ENCODE results near the gene RBM8A. TPM values are rescaled to one million over a fixed set of nuclear protein-coding genes. Genes with fewer than 3 reads are reported as not detected.

The RBM8A gene
- polyA plus RNA-seq, 1 of the 3 experiments (the other 2 are of a cell fraction), result 236 TPM

DNA sequence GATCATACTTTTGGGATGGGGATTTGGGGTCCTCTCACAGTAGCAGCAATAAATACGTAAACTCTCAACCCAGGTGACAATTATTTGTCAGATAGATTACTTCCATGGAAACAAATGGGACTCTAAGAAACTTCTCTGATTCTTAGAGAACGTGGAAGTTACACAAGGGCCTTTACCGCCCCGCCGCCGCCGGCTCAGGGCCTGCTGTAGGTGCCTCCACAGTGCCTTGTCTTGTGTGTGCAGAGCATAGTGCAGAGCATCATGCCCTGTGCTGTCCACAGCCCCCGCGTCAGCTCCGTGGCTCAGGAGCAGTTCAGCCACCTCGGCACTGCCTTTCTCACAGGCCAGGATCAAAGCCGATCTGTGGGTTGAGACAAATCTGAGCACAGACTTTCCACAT lies 52.6 kb downstream of the RBM8A start:
- TF ChIP-seq MXI1 (IDR thresholded peaks at IDR 0.05; ENCODE audit: low read depth, low read length) (no peak), TAF1 (IDR thresholded peaks at IDR 0.05; ENCODE audit: borderline replicate concordance, low read depth, low read length) (no peak)
- no peaks in the 10 kb centered on the region for H3K9me3 ChIP-seq
- no peaks in the 10 kb centered on the region for H3F3A ChIP-seq (replicated peaks; ENCODE audit: insufficient read depth)
- no peaks in the 10 kb centered on the region for H3K79me2 ChIP-seq (ENCODE audit: insufficient read depth)
- H2AFZ ChIP-seq (ENCODE audit: low read depth), result no peak overlapping the region
- CTCF ChIA-PET, result interaction anchor here (1.9 kb wide), 1 partner anchor 29 kb away, joined by 6 read pairs; the partner anchor contains the start of gene NUDT17
- H4K20me1 ChIP-seq (ENCODE audit: insufficient read depth), result no peaks in the 10 kb centered on the region
- H3K27me3 ChIP-seq (ENCODE audit: insufficient read depth), result no peaks in the 10 kb centered on the region
- no peak overlapping the region for H3K27ac ChIP-seq (ENCODE audit: low read depth in 2 of 2, low read length in 1 of 2)
- no peaks in the 10 kb centered on the region; a peak in 1 of 4 replicates for H3K4me1 ChIP-seq (ENCODE audit: control insufficient read depth in 1 of 2, insufficient read depth in 2 of 2, low read depth in 1 of 2, low read length in 1 of 2)
- 92% methylated on average over 11 of the region's 12 CpGs for WGBS (ENCODE audit: low lambda C conversion rate)
- H3K9me2 ChIP-seq, result no peaks in the 10 kb centered on the region
- no peak overlapping the region for H3K4me2 ChIP-seq
- no peaks in the 10 kb centered on the region for H3K36me3 ChIP-seq (replicated peaks in 1 of 2; ENCODE audit: control insufficient read depth in 1 of 2, insufficient read depth in 2 of 2, low read length in 1 of 2)
- POLR2A ChIA-PET, result no interaction called here
- no peak overlapping the region for H3K9ac ChIP-seq
- DNase-seq, result no peak
- no peak overlapping the region for H3K4me3 ChIP-seq (ENCODE audit: low read depth in 2 of 2, low read length in 1 of 2)

- POLR2A ChIA-PET, result no interaction called here
- CTCF ChIA-PET, result interaction anchor here (0.8 to 3.0 kb wide), 5 partner anchors 14 to 135 kb away, joined by 3 to 12 read pairs (median 6); partner anchors contain the start of genes ITGA10, NUDT17 and PIAS3
- 81% methylated on average over 42 of the region's 47 CpGs for WGBS (ENCODE audit: low lambda C conversion rate)
- no peaks in the 10 kb centered on the region for H3F3A ChIP-seq (replicated peaks; ENCODE audit: insufficient read depth)
- TF ChIP-seq GABPA (IDR thresholded peaks at IDR 0.05; ENCODE audit: low read depth), result no peak
- TF ChIP-seq TAF1 (IDR thresholded peaks at IDR 0.05; ENCODE audit: borderline replicate concordance, low read depth, low read length), result no peak
- no peak for TF ChIP-seq ZBTB33 (IDR thresholded peaks at IDR 0.05; ENCODE audit: borderline replicate concordance, low read depth)
- no peak for TF ChIP-seq JUND (IDR thresholded peaks at IDR 0.05)
- TF ChIP-seq, protein P1, sequence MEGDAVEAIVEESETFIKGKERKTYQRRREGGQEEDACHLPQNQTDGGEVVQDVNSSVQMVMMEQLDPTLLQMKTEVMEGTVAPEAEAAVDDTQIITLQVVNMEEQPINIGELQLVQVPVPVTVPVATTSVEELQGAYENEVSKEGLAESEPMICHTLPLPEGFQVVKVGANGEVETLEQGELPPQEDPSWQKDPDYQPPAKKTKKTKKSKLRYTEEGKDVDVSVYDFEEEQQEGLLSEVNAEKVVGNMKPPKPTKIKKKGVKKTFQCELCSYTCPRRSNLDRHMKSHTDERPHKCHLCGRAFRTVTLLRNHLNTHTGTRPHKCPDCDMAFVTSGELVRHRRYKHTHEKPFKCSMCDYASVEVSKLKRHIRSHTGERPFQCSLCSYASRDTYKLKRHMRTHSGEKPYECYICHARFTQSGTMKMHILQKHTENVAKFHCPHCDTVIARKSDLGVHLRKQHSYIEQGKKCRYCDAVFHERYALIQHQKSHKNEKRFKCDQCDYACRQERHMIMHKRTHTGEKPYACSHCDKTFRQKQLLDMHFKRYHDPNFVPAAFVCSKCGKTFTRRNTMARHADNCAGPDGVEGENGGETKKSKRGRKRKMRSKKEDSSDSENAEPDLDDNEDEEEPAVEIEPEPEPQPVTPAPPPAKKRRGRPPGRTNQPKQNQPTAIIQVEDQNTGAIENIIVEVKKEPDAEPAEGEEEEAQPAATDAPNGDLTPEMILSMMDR (IDR thresholded peaks at IDR 0.05), result no peak
- TF ChIP-seq RAD21 (IDR thresholded peaks at IDR 0.05; ENCODE audit: low read length), result no peak
- TF ChIP-seq FOXM1 (IDR thresholded peaks at IDR 0.05; ENCODE audit: low read depth), result no peak
- no peak for TF ChIP-seq TEAD4 (IDR thresholded peaks at IDR 0.05; ENCODE audit: borderline replicate concordance, insufficient read depth)
- TF ChIP-seq FOXJ3 (CRISPR knock-in tag; IDR thresholded peaks at IDR 0.05), result no peak
- TF ChIP-seq RCOR1 (IDR thresholded peaks at IDR 0.05; ENCODE audit: low read length), result no peak
- no peak for TF ChIP-seq NRF1 (IDR thresholded peaks at IDR 0.05; ENCODE audit: low read depth, low read length)
- no peak for TF ChIP-seq EP300 (IDR thresholded peaks at IDR 0.05; ENCODE audit: borderline replicate concordance in 1 of 2, low read depth in 1 of 2, low read length in 1 of 2)
- no peak for TF ChIP-seq FOSL2 (IDR thresholded peaks at IDR 0.05; ENCODE audit: borderline replicate concordance, low read depth)
- TF ChIP-seq RFX5 (IDR thresholded peaks at IDR 0.05; ENCODE audit: low read length), result no peak
- TF ChIP-seq EZH2phosphoT487 (IDR thresholded peaks at IDR 0.05; ENCODE audit: borderline replicate concordance, low read depth), result no peak
- TF ChIP-seq MXI1 (IDR thresholded peaks at IDR 0.05; ENCODE audit: low read depth, low read length), result no peak
- no peak overlapping the region for H3K4me2 ChIP-seq
- no peak overlapping the region for H3K9ac ChIP-seq
- no peak overlapping the region for H3K4me3 ChIP-seq (ENCODE audit: low read depth in 2 of 2, low read length in 1 of 2)
- H3K9me2 ChIP-seq, result no peaks in the 10 kb centered on the region
- no peaks in the 10 kb centered on the region for H3K79me2 ChIP-seq (ENCODE audit: insufficient read depth)
- H3K36me3 ChIP-seq (replicated peaks in 1 of 2; ENCODE audit: control insufficient read depth in 1 of 2, insufficient read depth in 2 of 2, low read length in 1 of 2), result no peaks in the 10 kb centered on the region
- no peak overlapping the region for H2AFZ ChIP-seq (ENCODE audit: low read depth)
- no peaks in the 10 kb centered on the region for H3K4me1 ChIP-seq (ENCODE audit: control insufficient read depth in 1 of 2, insufficient read depth in 2 of 2, low read depth in 1 of 2, low read length in 1 of 2)
- no peaks in the 10 kb centered on the region for H3K27me3 ChIP-seq (ENCODE audit: insufficient read depth)
- no peaks in the 10 kb centered on the region for H4K20me1 ChIP-seq (ENCODE audit: insufficient read depth)
- H3K9me3 ChIP-seq, result no peaks in the 10 kb centered on the region
- H3K27ac ChIP-seq (ENCODE audit: low read depth in 2 of 2, low read length in 1 of 2), result no peak overlapping the region
- DNase-seq, result no peak
Measured at GRCh38 chr1:145871994-145872924, 55.0 kb downstream of the RBM8A start.

All from SK-N-SH (cell line).